Choroid plexus epithelial cell (primary cell): Measurements from ENCODE around the gene DSG1.
A peak's percentile ranks its signal among the peaks of the same experiment; 100 is the strongest.

ENCODE experiments used
- DNase-seq: peaks from one replicate; pipeline ENCODE4 v3.0.0-alpha.2; 2010; ENCODE audit warnings: low read depth
- H3K4me3 ChIP-seq: 2 replicates; pipeline ENCODE4 v1.5.1; 2011; ENCODE audit warnings: low read depth, mild to moderate bottlenecking, control low read depth, low read length, moderate library complexity
- TF ChIP-seq, protein P1 (sequence below): conservative IDR thresholded peaks from 2 replicates; pipeline ENCODE4 v1.5.1; 2011; ENCODE audit warnings: low read depth, mild to moderate bottlenecking, control low read depth, inconsistent platforms, low read length, moderate library complexity

DSG1 gene

DNA sequence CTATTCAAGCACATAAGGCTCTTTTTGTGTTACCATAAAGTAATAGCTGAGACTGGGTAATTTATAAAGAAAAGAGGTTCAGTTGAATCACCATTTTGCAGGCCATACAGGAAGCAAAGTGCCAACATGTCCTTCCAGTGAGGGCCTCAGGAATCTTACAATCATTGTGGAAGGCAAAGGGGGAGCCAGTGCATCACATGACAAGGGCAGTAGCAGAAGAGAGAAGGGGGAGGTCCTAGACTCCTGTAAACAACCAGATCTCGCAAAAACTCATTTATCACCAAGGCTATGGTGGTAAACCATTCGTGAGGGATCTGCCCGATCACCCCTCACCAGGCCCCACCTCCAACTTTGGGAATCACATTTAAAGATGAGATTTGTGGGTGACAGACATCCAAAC lies 75.3 kb downstream of the DSG1 start:
- H3K4me3 ChIP-seq: no peak overlapping the region
- TF ChIP-seq, protein P1, sequence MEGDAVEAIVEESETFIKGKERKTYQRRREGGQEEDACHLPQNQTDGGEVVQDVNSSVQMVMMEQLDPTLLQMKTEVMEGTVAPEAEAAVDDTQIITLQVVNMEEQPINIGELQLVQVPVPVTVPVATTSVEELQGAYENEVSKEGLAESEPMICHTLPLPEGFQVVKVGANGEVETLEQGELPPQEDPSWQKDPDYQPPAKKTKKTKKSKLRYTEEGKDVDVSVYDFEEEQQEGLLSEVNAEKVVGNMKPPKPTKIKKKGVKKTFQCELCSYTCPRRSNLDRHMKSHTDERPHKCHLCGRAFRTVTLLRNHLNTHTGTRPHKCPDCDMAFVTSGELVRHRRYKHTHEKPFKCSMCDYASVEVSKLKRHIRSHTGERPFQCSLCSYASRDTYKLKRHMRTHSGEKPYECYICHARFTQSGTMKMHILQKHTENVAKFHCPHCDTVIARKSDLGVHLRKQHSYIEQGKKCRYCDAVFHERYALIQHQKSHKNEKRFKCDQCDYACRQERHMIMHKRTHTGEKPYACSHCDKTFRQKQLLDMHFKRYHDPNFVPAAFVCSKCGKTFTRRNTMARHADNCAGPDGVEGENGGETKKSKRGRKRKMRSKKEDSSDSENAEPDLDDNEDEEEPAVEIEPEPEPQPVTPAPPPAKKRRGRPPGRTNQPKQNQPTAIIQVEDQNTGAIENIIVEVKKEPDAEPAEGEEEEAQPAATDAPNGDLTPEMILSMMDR: no peak
- DNase-seq: no peak

DNA sequence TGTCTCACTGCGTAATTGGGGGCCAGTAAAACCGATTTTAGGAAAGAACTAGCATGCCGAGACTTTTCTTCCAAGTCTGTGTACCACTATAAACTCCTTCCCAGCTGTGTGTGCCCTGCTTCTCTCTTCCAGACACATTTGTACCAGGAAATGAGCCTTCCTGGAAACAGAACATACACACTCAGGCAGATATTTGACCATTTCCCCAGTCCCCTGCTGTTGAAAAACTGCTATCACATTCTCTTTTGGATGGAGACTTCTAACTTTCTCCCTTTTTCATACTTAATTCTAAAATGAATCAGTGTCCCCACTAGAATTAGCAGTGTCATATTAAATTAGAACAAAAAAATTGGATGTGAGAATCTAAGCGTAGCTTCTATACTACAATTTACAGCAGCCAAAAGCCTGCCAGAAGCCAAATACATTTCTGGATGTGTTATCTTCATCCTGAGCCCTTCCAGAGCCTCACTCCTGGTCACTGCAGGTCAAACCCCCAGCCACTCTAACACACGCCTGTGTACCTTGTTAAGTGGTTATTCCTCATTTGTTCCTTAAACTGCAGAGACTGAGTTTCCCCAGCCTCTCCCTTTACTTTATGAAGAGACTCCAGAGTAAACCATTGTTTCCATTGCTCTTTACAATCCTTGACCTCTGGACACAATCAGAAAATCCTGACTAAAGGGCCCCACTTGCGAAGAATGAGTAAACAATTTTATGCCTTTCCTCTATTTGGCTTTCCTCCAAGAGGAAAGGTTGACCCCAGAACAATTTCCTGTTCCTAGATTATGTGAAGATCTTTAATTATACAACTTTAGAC lies 79.0 kb downstream of the DSG1 start:
- DNase-seq: no peak
- no peak overlapping the region for H3K4me3 ChIP-seq
- TF ChIP-seq, protein P1: peak; percentile 13

DNA sequence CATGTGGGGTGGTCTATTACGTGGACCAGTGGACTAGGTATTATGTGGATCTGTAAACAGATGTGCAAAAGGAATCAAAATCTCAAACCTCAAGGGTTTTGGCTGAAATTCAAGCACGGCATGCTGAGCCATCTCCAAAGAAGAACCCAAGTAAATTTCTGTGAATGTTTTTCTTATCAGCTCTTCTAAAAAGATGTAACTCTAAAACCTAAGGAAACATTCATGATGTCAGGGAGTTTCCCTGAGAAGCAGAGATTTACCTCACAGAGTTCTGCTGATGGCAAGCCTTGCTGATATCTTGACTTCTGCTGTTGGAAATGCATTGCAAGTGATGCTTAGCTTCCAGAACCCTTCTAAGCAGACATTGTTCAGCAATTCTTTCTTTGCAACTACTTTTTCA lies 80.2 kb downstream of the DSG1 start:
- no peak overlapping the region for H3K4me3 ChIP-seq
- TF ChIP-seq, protein P1: no peak
- peak; percentile 57 for DNase-seq

DNA sequence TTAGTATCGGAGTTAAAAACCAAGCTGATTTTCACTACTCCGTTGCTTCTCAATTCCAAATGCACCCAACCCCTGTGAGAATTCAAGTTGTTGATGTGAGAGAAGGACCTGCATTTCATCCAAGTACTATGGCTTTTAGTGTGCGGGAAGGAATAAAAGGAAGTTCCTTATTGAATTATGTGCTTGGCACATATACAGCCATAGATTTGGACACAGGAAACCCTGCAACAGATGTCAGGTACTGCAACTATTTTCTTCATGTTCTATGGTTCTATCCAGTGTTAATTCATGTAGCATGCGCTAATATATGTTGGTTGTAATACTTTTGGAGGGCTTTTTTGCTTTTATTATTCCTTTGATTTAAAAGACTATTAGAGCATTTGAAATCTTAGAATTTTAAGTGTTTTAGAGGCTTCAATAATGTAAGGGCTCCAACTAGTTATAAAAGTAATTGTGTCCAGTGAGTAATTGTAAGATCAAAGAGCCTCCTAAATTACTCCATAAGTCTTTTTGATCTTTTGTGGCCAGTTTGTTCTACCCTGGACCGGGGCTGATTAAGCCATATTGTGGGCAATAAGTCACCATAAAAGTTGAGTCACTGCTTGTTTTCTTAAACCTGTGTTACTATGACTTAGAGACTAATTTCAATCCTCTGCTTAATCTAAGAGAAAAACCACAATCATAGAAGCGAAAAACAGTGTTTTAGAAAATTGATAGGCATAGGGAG lies 81.5 kb downstream of the DSG1 start:
- no peak overlapping the region for H3K4me3 ChIP-seq
- TF ChIP-seq, protein P1: no peak
- DNase-seq: peak; percentile 42

DNA sequence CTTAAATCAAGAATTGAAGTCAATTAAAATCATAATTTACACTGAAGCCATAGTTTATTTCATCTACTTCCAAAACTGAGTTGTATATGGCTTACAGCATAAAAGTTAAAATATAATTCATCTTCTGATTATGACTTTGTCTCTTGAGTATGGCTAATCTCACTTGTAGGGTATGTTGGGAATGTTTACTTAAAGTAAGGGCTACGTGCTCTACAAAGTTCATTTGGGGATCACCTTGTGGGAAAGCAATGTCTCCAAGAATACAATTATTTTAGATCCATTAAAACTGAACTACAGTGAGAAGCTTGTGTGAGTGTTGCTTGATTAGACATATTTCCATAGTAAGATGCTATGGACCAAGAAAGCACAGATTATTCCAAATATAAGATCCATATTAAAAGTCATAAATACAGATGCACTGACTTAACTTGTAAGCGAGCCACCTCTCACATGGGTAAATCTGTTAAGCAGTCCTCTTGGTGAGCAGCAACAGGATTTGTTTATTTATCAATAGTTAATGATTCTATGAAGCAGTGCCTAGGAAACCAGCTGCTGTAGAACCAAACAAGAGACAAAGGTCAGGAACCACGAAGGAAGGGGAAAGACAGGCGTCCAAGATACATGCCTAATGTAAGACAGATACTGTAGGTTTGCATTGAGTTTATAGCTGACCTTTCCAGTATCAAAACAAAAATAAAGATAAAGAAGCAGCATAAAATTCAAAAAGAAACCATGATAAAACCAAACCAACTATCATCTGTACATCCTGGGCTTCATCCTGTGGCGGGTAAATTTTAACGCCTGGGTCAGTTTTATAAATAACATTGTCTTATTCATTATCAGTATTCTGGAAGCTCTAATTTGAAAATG lies 83.4 kb downstream of the DSG1 start:
- TF ChIP-seq, protein P1: no peak
- no peak overlapping the region for H3K4me3 ChIP-seq
- peak; percentile 15 for DNase-seq

GRCh38 chr18:31402026-31402373 lies 84.0 kb downstream of the DSG1 start:
- TF ChIP-seq, protein P1: no peak
- no peak overlapping the region for H3K4me3 ChIP-seq
- DNase-seq: no peak
